ENCODE data around the gene TRIM60.
"Not testable (repeated sequence)": the region's sequence is repeated elsewhere in the genome, so short reads cannot be mapped to it uniquely, and the experiment has no call there.

The TRIM60 gene

GRCh38 chr4:165031436-165032211 is at the start of gene TRIM60:
Gene TRIM60 (plus strand): TSS chr4:165031999. CDS start chr4:165040073, 8,074 bp downstream.
- DNase-seq (ENCODE audit: low read depth): no peak

GRCh38 chr4:164989471-164989870 is 42.3 kb upstream of the TRIM60 start:
- DNase-seq (ENCODE audit: low read depth): no peak

- DNase-seq (ENCODE audit: low read depth): not testable (repeated sequence)
Observed at GRCh38 chr4:164990786-164991185, 41.0 kb upstream of the TRIM60 start.

GRCh38 chr4:164996123-164996522 is 35.7 kb upstream of the TRIM60 start:
- DNase-seq (ENCODE audit: low read depth): not testable (repeated sequence)

GRCh38 chr4:164997324-164997723 is 34.5 kb upstream of the TRIM60 start:
- DNase-seq (ENCODE audit: low read depth): peak; percentile 13

GRCh38 chr4:164997941-164998340 is 33.9 kb upstream of the TRIM60 start:
- DNase-seq (ENCODE audit: low read depth): no peak

- DNase-seq (ENCODE audit: low read depth): not testable (repeated sequence)
Observed at GRCh38 chr4:164998526-164999080, 33.2 kb upstream of the TRIM60 start.

GRCh38 chr4:165001957-165002356 is 29.8 kb upstream of the TRIM60 start:
- DNase-seq (ENCODE audit: low read depth): not testable (repeated sequence)

- DNase-seq (ENCODE audit: low read depth): no peak
Observed at GRCh38 chr4:165005352-165005925, 26.4 kb upstream of the TRIM60 start.

- no peak for DNase-seq (ENCODE audit: low read depth)
Observed at GRCh38 chr4:165006456-165006855, 25.3 kb upstream of the TRIM60 start.

GRCh38 chr4:165006886-165007285 is 24.9 kb upstream of the TRIM60 start:
- DNase-seq (ENCODE audit: low read depth): no peak

- no peak for DNase-seq (ENCODE audit: low read depth)
Observed at GRCh38 chr4:165009493-165010227, 22.1 kb upstream of the TRIM60 start.

GRCh38 chr4:165010487-165010886 is 21.3 kb upstream of the TRIM60 start:
- no peak for DNase-seq (ENCODE audit: low read depth)

GRCh38 chr4:165010991-165011390 is 20.8 kb upstream of the TRIM60 start:
- no peak for DNase-seq (ENCODE audit: low read depth)

- DNase-seq (ENCODE audit: low read depth): no peak
Observed at GRCh38 chr4:165011403-165011802, 20.4 kb upstream of the TRIM60 start.

GRCh38 chr4:165013691-165014090 is 18.1 kb upstream of the TRIM60 start:
- DNase-seq (ENCODE audit: low read depth): no peak

GRCh38 chr4:165016971-165017370 is 14.8 kb upstream of the TRIM60 start:
- DNase-seq (ENCODE audit: low read depth): peak; percentile 6

- not testable (repeated sequence) for DNase-seq (ENCODE audit: low read depth)
Observed at GRCh38 chr4:165019995-165020394, 11.8 kb upstream of the TRIM60 start.

GRCh38 chr4:165025782-165026181 is 6.0 kb upstream of the TRIM60 start:
- not testable (repeated sequence) for DNase-seq (ENCODE audit: low read depth)

GRCh38 chr4:165027762-165028402 is 3.9 kb upstream of the TRIM60 start:
- no peak for DNase-seq (ENCODE audit: low read depth)

- DNase-seq (ENCODE audit: low read depth): no peak
Observed at GRCh38 chr4:165048170-165048569, 16.4 kb downstream of the TRIM60 start.

- DNase-seq (ENCODE audit: low read depth): no peak
Observed at GRCh38 chr4:165052627-165053026, 20.8 kb downstream of the TRIM60 start.
